VCaP (cell line): ENCODE measurements around the gene OR13C8.
"Not testable (repeated sequence)": the region's sequence is repeated elsewhere in the genome, so short reads cannot be mapped to it uniquely, and the experiment has no call there.

Source experiments
- H3K27ac ChIP-seq: fragments of 450-650 bp; 2 replicates; pipeline ENCODE4 v1.5.1; 2017
- CTCF ChIP-seq: fragments of 450-650 bp; conservative IDR thresholded peaks from 2 replicates; pipeline ENCODE4 v1.5.1; 2017; ENCODE audit warnings: mild to moderate bottlenecking, moderate library complexity

Gene OR13C8

DNA sequence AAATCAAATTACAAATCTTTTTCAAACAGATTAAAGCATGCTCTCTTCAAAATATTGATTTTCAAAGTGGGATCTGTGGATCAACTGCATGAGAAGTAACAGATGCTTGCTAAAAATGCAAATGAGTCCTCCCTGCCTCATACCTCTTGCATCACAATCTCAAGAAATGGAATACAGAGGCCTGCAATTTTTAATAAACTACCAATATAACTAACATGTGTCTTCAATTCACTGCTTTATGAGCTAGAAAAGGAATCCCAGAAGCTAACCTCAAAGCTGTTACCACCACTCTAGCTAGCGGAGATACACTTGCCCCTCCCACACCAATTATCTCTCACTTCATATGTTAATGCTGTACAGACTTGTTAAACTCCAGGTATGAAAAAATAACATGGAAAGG is 20.7 kb downstream of the OR13C8 start:
- TF ChIP-seq CTCF, result no peak
- no peak overlapping the region for H3K27ac ChIP-seq

DNA sequence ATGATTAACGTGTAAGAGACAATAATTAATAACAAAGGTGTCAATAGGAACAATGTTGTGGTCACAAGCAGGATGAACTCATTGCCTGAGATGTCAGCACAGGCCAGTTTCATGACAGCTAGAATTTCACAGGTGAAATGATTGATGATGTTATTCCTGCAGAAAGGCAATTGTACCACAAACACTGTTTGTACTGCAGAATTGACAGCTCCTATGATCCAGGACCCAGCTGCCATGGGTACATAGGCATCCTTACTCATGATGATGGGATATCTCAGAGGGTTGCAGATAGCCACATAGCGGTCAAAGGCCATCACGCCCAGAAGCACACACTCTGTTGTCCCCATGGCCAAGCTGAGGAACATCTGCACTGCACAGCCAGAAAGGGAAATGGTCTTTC is 29.8 kb downstream of the OR13C8 start:
- not testable (repeated sequence) for H3K27ac ChIP-seq

- H3K27ac ChIP-seq, result not testable (repeated sequence)
Measured at GRCh38 chr9:104599313-104599712, 30.3 kb downstream of the OR13C8 start, which contains the start of gene OR13C5. OR13C5 (minus strand) TSS chr9:104599413; CDS start chr9:104599413, 0 bp downstream.

- H3K27ac ChIP-seq, result no peak overlapping the region
- TF ChIP-seq CTCF, result no peak
Measured at GRCh38 chr9:104604801-104605200, 35.8 kb downstream of the OR13C8 start.

- not testable (repeated sequence) for H3K27ac ChIP-seq
Measured at GRCh38 chr9:104605527-104605926, 36.6 kb downstream of the OR13C8 start, which contains the start of gene OR13C2. OR13C2 (minus strand) TSS chr9:104605627; CDS start chr9:104605627, 0 bp downstream.

GRCh38 chr9:104606152-104606551 is 37.2 kb downstream of the OR13C8 start:
- H3K27ac ChIP-seq, result no peak overlapping the region
- TF ChIP-seq CTCF, result no peak

GRCh38 chr9:104608336-104608735 is 39.4 kb downstream of the OR13C8 start:
- H3K27ac ChIP-seq, result no peak overlapping the region
- TF ChIP-seq CTCF, result peak; percentile 46

DNA sequence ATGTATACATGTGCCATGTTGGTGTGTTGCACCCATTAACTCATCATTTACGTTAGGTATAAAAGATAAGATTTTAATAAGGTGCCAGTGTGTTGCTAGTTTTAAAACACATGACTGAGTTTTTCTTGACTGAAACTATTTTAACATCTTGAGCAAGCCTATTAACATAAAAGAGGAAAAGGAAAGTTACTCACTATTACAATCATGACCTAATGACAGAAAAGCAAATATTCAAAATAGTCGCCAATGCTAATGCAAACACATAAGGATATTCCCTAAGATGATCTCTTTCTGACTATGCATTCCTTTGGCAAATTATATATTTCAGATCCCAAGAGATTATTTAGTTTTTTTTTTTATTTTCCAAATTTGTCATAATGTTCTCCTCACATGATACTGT is 42.2 kb downstream of the OR13C8 start:
- no peak overlapping the region for H3K27ac ChIP-seq
- no peak for TF ChIP-seq CTCF

GRCh38 chr9:104617418-104617817 is 48.5 kb downstream of the OR13C8 start:
- no peak overlapping the region for H3K27ac ChIP-seq
- TF ChIP-seq CTCF, result no peak
